Activated T-cell treated with anti-CD3 and anti-CD28 coated beads, Interleukin-2, amount 50 U/mL, for 24 hours (primary cell): ENCODE results near the gene PLPPR3.

Experiments used
- DNase-seq: peaks from one replicate; pipeline ENCODE4 v3.0.0-alpha.2; 2020
- H3K27ac Mint-ChIP-seq: 2 replicates; pipeline ENCODE4 v1.8.0; 2020; ENCODE audit warnings: mild to moderate bottlenecking, mixed read lengths
- H3K27me3 Mint-ChIP-seq: 2 replicates; pipeline ENCODE4 v1.8.0; 2020; ENCODE audit warnings: mixed read lengths
- H3K36me3 Mint-ChIP-seq: 2 replicates; pipeline ENCODE4 v1.8.0; 2020; ENCODE audit warnings: low read depth, mixed read lengths
- H3K4me1 Mint-ChIP-seq: 2 replicates; pipeline ENCODE4 v1.8.0; 2020; ENCODE audit warnings: low read depth, mixed read lengths
- H3K4me3 Mint-ChIP-seq: 2 replicates; pipeline ENCODE4 v1.8.0; 2020; ENCODE audit warnings: mild to moderate bottlenecking, moderate library complexity, mixed read lengths
- H3K9me3 Mint-ChIP-seq: 2 replicates; pipeline ENCODE4 v1.8.0; 2020; ENCODE audit warnings: mixed read lengths

The PLPPR3 gene

GRCh38 chr19:791567-792305 is 30.0 kb downstream of the PLPPR3 start:
- H3K36me3 Mint-ChIP-seq: peaks cover 2% of the 10 kb centered on the region
- H3K27me3 Mint-ChIP-seq: no peaks in the 10 kb centered on the region
- DNase-seq: no peak
- no peak overlapping the region for H3K4me3 Mint-ChIP-seq
- H3K27ac Mint-ChIP-seq: no peak overlapping the region
- H3K9me3 Mint-ChIP-seq: no peaks in the 10 kb centered on the region
- H3K4me1 Mint-ChIP-seq: peaks cover 2% of the 10 kb centered on the region

GRCh38 chr19:791007-791566 is 30.7 kb downstream of the PLPPR3 start:
- no peaks in the 10 kb centered on the region for H3K9me3 Mint-ChIP-seq
- no peak overlapping the region for H3K4me3 Mint-ChIP-seq
- no peaks in the 10 kb centered on the region for H3K27me3 Mint-ChIP-seq
- no peak overlapping the region for H3K27ac Mint-ChIP-seq
- no peaks in the 10 kb centered on the region for H3K36me3 Mint-ChIP-seq
- no peak for DNase-seq
- H3K4me1 Mint-ChIP-seq: no peaks in the 10 kb centered on the region

GRCh38 chr19:789701-790060 is 32.1 kb downstream of the PLPPR3 start:
- no peak overlapping the region for H3K27ac Mint-ChIP-seq
- H3K36me3 Mint-ChIP-seq: no peaks in the 10 kb centered on the region
- H3K4me3 Mint-ChIP-seq: no peak overlapping the region
- no peaks in the 10 kb centered on the region for H3K4me1 Mint-ChIP-seq
- DNase-seq: no peak
- H3K9me3 Mint-ChIP-seq: no peaks in the 10 kb centered on the region
- H3K27me3 Mint-ChIP-seq: no peaks in the 10 kb centered on the region

GRCh38 chr19:788983-789700 is 32.6 kb downstream of the PLPPR3 start:
- no peaks in the 10 kb centered on the region for H3K4me1 Mint-ChIP-seq
- no peak for DNase-seq

GRCh38 chr19:788686-788982 is 33.1 kb downstream of the PLPPR3 start:
- no peak for DNase-seq
- Mint-ChIP-seq H3K4me1 (no peaks in the 10 kb centered on the region), H3K4me3 (no peak overlapping the region), H3K27ac (no peak overlapping the region), H3K27me3 (no peaks in the 10 kb centered on the region), H3K9me3 (no peaks in the 10 kb centered on the region), H3K36me3 (no peaks in the 10 kb centered on the region)

More at GRCh38 chr19:788983-789700, 32.6 kb downstream of the PLPPR3 start:
- Mint-ChIP-seq H3K4me3 (no peak overlapping the region), H3K9me3 (no peaks in the 10 kb centered on the region), H3K36me3 (no peaks in the 10 kb centered on the region), H3K27ac (no peak overlapping the region), H3K27me3 (no peaks in the 10 kb centered on the region)

GRCh38 chr19:787536-787935 is 34.2 kb downstream of the PLPPR3 start:
- no peaks in the 10 kb centered on the region for H3K27me3 Mint-ChIP-seq
- no peaks in the 10 kb centered on the region for H3K4me1 Mint-ChIP-seq
- H3K27ac Mint-ChIP-seq: no peak overlapping the region
- DNase-seq: no peak
- no peaks in the 10 kb centered on the region for H3K36me3 Mint-ChIP-seq
- H3K4me3 Mint-ChIP-seq: no peak overlapping the region
- H3K9me3 Mint-ChIP-seq: no peaks in the 10 kb centered on the region

- Mint-ChIP-seq H3K36me3 (no peaks in the 10 kb centered on the region), H3K4me1 (no peaks in the 10 kb centered on the region), H3K27me3 (no peaks in the 10 kb centered on the region), H3K9me3 (no peaks in the 10 kb centered on the region), H3K27ac (no peak overlapping the region), H3K4me3 (no peak overlapping the region)
- no peak for DNase-seq
Measured at GRCh38 chr19:784541-784940, 37.2 kb downstream of the PLPPR3 start.

- H3K4me3 Mint-ChIP-seq: no peak overlapping the region
- H3K27ac Mint-ChIP-seq: no peak overlapping the region
- no peaks in the 10 kb centered on the region for H3K4me1 Mint-ChIP-seq
- H3K9me3 Mint-ChIP-seq: no peaks in the 10 kb centered on the region
- no peak for DNase-seq
- no peaks in the 10 kb centered on the region for H3K36me3 Mint-ChIP-seq
- no peaks in the 10 kb centered on the region for H3K27me3 Mint-ChIP-seq
Measured at GRCh38 chr19:782878-783668, 38.7 kb downstream of the PLPPR3 start.

GRCh38 chr19:782185-782877 is 39.4 kb downstream of the PLPPR3 start:
- Mint-ChIP-seq H3K27me3 (no peaks in the 10 kb centered on the region), H3K27ac (no peak overlapping the region), H3K4me3 (no peak overlapping the region), H3K9me3 (no peaks in the 10 kb centered on the region), H3K36me3 (no peaks in the 10 kb centered on the region), H3K4me1 (no peaks in the 10 kb centered on the region)
- DNase-seq: no peak

GRCh38 chr19:781800-782184 is 40.0 kb downstream of the PLPPR3 start:
- Mint-ChIP-seq H3K9me3 (no peaks in the 10 kb centered on the region), H3K4me3 (no peak overlapping the region), H3K27ac (no peak overlapping the region), H3K4me1 (no peaks in the 10 kb centered on the region), H3K27me3 (no peaks in the 10 kb centered on the region), H3K36me3 (no peaks in the 10 kb centered on the region)
- no peak for DNase-seq

- no peak overlapping the region for H3K4me3 Mint-ChIP-seq
- H3K9me3 Mint-ChIP-seq: no peaks in the 10 kb centered on the region
- H3K27ac Mint-ChIP-seq: no peak overlapping the region
- peaks cover 4% of the 10 kb centered on the region for H3K27me3 Mint-ChIP-seq
- H3K36me3 Mint-ChIP-seq: no peaks in the 10 kb centered on the region
- DNase-seq: no peak
- H3K4me1 Mint-ChIP-seq: no peaks in the 10 kb centered on the region
Measured at GRCh38 chr19:780935-781334, 40.8 kb downstream of the PLPPR3 start.

- DNase-seq: no peak
- Mint-ChIP-seq H3K4me1 (no peaks in the 10 kb centered on the region), H3K9me3 (no peaks in the 10 kb centered on the region), H3K4me3 (no peak overlapping the region), H3K27me3 (peaks cover 4% of the 10 kb centered on the region), H3K27ac (no peak overlapping the region), H3K36me3 (no peaks in the 10 kb centered on the region)
Measured at GRCh38 chr19:778910-779653, 42.7 kb downstream of the PLPPR3 start.

- Mint-ChIP-seq H3K4me1 (no peaks in the 10 kb centered on the region), H3K27ac (no peak overlapping the region), H3K36me3 (no peaks in the 10 kb centered on the region), H3K4me3 (no peak overlapping the region), H3K27me3 (peaks cover 6% of the 10 kb centered on the region), H3K9me3 (no peaks in the 10 kb centered on the region)
- no peak for DNase-seq
Measured at GRCh38 chr19:776549-776948, 45.2 kb downstream of the PLPPR3 start.
